GM15510 (cell line): ENCODE results near the gene RASL10A.

Source experiments
- POLR2A ChIP-seq: IDR thresholded peaks from 3 replicates; pipeline ENCODE4 v1.6.1; 2011; ENCODE audit warnings: borderline replicate concordance; ENCODE audit not compliant: insufficient read length; ENCODE audit errors: extremely low read depth

RASL10A gene

DNA sequence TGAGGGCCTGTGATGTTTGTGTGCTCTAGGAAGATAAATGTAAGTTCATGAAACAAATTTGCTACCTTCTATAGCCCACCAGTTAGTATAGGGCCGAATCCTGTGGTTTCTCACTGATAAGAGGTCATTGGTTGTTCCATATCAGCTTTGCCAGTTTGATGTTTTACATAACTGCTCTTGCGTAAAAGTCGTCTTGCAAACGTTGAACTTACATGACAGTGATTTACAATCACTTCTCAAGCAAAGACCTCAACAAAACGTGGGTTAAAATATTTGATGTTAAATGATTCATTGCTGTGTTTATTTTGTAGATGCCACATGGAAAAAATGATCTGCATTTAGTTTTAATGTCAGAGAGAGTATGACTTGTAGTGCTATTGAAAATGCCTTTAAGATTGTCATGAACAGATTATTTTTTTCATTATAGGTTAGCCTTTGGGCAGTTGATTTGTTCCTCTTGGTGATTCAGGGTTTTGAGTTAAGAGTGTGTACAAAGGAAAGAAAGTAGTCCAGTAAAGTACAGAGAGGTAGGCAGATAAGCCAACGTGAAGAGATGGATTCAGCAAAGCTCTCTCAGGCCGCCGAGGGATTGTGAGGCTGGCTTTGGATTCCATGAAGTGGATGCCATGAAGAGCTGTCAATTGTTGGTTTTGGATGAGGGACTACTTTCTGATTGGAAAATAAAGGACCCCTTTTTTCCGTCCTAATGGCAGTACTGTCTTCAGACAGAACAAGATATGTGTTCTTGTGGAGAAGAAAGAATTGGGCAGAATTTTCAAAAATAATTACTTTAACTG, 44.8 kb downstream of the RASL10A start:
- TF ChIP-seq POLR2A, result no peak

GRCh38 chr22:29269731-29270474, 45.6 kb downstream of the RASL10A start:
- no peak for TF ChIP-seq POLR2A

DNA sequence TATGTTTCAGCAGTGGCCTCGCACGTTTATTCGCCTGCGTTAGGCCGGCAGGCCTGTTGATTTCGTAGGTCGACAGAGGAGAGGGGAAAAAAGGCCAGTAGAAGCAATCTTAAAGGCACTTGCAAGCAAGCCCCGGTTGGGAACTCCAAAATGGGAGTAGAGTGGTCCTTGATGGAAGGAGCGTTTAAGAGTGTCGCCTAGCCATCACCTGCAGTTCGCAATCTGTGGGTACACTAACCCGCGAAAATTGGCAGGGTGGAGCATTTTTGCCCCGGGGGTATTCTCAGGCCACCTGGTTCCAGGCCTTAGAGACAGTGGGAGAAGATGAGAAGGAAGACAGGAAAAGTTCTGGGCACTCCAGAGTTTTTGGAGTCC, 46.3 kb downstream of the RASL10A start:
- no peak for TF ChIP-seq POLR2A

GRCh38 chr22:29268511-29269229, 46.8 kb downstream of the RASL10A start:
- no peak for TF ChIP-seq POLR2A

GRCh38 chr22:29267858-29268510, 47.5 kb downstream of the RASL10A start, which contains the start of the genes EWSR1 and RHBDD3:
Gene EWSR1 (plus strand): TSS chr22:29268268. CDS start chr22:29268337, 69 bp downstream.
Gene RHBDD3 (minus strand): TSS chr22:29267981. CDS start chr22:29265626, 2,355 bp downstream.
- TF ChIP-seq POLR2A, result peak; percentile 69

- TF ChIP-seq POLR2A, result peak; percentile 24
These were observed 48.0 kb downstream of the RASL10A start for GRCh38 chr22:29267462-29267857.

DNA sequence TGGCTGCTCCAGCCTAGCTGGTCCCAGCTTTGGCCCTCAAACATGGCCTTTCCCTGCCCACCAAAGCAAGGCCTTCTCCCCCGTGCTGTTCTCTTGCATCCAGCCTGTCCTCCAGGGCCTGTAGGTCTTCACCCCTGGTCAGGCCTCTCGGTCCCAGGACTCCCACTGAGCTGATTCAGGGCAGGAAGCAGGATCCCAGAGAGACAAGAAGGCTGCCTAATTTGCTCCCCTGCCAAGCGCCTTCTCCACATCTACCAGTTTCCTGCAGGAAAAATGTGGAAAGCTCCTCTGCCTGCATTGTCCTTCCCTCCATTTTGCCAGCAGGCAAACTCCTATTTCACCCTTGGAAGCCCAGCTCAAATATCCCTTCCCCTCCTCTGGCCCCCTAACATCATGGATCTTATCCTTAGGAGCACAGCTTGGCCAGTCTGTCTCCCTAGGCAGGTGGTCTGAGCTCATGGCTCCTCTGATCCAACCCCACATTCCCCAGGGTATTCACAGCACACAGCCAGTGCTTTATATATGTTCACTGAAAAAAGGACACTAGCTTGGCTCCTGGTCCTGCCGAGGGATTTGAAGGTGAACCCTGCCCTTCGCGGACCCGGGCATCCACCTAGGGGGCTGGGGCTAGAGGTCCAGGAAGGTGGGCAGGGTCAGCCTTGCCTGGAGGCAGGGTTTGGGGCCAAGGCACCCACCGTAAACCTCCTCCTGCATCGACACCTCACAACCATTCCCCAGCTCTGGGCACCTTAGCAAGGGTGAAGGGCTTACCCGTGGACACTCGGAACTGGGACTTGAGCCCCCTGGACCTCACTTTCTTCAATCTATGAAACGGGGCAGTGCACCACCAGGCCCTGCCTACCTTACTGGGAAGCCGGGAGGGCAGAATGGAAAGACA, 48.7 kb downstream of the RASL10A start:
- no peak for TF ChIP-seq POLR2A

- TF ChIP-seq POLR2A, result no peak
These were observed 49.6 kb downstream of the RASL10A start for GRCh38 chr22:29265929-29266328.

DNA sequence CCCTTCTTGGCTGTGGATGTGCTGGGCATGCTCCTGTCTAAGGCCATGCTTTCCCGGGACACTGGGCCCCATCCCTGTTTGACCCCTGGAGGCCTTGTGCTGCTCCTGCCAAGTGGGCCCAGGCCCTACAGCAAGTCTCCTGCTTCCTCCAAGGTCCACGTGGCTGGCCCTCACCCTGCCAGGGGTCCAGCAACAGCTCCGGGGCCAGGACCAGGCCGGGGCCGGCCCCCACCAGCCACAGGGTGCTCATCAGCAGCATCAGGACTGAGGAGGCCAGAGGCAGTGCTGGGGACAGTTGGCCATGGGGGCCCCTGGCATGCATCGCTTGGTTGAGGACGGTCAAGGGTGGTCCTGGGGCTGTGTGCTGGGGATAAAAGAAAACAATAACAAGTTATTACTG, 50.2 kb downstream of the RASL10A start:
- TF ChIP-seq POLR2A, result no peak

DNA sequence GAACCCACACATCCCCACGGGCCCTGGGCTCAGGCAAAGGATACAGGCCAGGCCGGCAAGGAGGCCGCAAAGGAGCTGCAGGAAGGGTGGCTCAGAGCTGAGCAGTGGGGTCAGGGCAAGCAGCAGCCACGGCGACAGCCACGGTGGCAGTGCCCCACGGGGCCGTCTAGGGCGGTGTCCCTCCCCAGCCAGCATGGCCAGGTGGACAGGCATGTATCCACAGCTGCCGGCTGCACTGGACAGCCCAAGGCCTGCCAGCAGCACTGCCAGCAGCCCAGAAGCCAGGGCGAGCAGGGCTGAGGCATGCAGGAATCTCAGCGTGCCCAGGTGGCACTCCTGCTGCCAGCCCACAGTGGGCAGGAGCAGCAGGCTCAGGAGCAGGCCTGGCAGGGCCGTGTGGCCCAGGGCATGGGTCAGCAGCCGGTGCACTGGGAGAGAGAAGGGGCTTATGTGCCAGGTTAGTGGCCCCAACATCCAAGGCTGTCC, 51.7 kb downstream of the RASL10A start:
- TF ChIP-seq POLR2A, result no peak
